Testis (tissue), 2 donors: ENCODE results near the gene HPSE2.

Experiments used
- CTCF ChIP-seq, 3 experiments: fragments of 450-650 bp in 2 of 3; fragments of 200-600 bp in 1 of 3; sonication (generic) in 1 of 3; IDR thresholded peaks; one replicate each; pipeline ENCODE4 v1.5.1; 2016 to 2019; ENCODE audit warnings: antibody characterized with exemption in 3 of 3, mild to moderate bottlenecking in 2 of 3, moderate library complexity in 1 of 3
- POLR2A ChIP-seq: fragments of 450-650 bp; IDR thresholded peaks from one replicate; pipeline ENCODE4 v1.6.1; 2017; ENCODE audit warnings: antibody characterized with exemption, mild to moderate bottlenecking, moderate library complexity

DNA sequence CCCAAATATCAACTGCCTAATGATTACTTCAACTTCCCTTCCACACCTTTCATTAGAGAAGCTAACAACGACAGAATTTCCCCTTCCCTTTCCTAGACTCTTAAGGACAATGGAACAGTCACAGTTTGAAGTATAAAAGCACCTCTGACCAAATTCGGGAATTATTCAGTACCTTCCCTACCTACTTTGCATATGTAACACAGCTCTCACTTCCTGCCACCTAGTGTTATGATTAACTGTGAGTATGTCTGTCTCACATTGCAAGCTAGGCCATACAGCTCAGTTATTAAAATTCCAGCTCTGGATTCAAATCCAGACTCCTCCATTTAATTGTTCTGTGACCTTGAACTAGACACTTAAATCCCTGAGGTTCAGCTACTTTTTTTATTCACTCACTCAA, 44.8 kb upstream of the HPSE2 start:
- TF ChIP-seq POLR2A: no peak
- no peak for TF ChIP-seq CTCF (IDR thresholded peaks at IDR 0.05)
